Measurements from ENCODE around the gene ARMH1. TPM values are rescaled to one million over a fixed set of nuclear protein-coding genes. Genes with fewer than 3 reads are reported as not detected.

Gene ARMH1
- total and polyA plus RNA-seq, 5 donors from 2014 or later: 3.0 to 24.8 (median 4.9) TPM

DNA sequence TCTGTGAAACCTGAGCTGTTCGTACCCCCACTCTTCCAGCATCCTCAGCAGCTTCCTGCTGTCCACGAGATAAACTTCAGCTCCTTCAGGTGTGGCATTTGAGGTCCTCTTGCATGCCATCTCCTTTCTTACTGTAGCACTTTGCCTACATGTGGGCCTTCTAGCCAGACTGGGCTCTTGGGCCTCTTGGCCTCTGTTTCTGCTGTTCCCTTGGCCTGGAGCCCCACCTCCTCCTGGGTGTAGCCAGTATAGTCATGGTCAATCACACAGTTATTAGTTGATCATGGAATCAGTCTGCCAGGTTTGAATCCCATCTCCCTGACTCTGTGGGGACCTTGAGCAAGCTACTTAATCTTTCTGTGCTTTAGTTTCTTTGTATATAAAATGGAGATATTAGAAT lies 26.6 kb upstream of the ARMH1 start:
- Mint-ChIP-seq H3K4me3 (no peak overlapping the region), H3K36me3 (peaks cover 45% of the 10 kb centered on the region), H3K4me1 (peaks cover 2 to 14% (median 7%) of the 10 kb centered on the region in 4 donors), H3K9me3 (no peaks in the 10 kb centered on the region), H3K27me3 (no peaks in the 10 kb centered on the region), H3K27ac (no peak overlapping the region)
- H3K4me1 ChIP-seq (ENCODE audit: control insufficient read depth, insufficient read depth, low read length, poor library complexity, severe bottlenecking): no peaks in the 10 kb centered on the region
- ATAC-seq (ENCODE audit: low read depth in 2 of 2) (no peak), DNase-seq (no peak)
- H3K27me3 ChIP-seq (ENCODE audit: control insufficient read depth, insufficient read depth, low read length): no peaks in the 10 kb centered on the region
- H3K27ac ChIP-seq (ENCODE audit: insufficient read depth, low read length, poor library complexity, severe bottlenecking): no peak overlapping the region
- peaks cover 77% of the 10 kb centered on the region for H3K36me3 ChIP-seq (ENCODE audit: control insufficient read depth, insufficient read depth, low read length)
- no peak overlapping the region for H3K4me3 ChIP-seq (ENCODE audit: low read depth, low read length)
- H3K9me3 ChIP-seq (ENCODE audit: control insufficient read depth in 2 of 2, low read length in 2 of 2): no peaks in the 10 kb centered on the region

GRCh38 chr1:44648529-44649250 lies 25.8 kb upstream of the ARMH1 start:
- Mint-ChIP-seq H3K4me3 (no peak overlapping the region), H3K27ac (peak overlapping the region in 2 of 3 donors; percentile 26 to 66), H3K9me3 (no peaks in the 10 kb centered on the region), H3K36me3 (peaks cover 43% of the 10 kb centered on the region), H3K27me3 (no peaks in the 10 kb centered on the region), H3K4me1 (peaks cover 3 to 10% (median 6%) of the 10 kb centered on the region in 4 donors)
- no peak for DNase-seq
- Histone ChIP-seq H3K36me3 (ENCODE audit: control insufficient read depth, insufficient read depth, low read length) (peaks cover 69% of the 10 kb centered on the region), H3K27ac (ENCODE audit: insufficient read depth, low read length, poor library complexity, severe bottlenecking) (no peak overlapping the region), H3K4me3 (ENCODE audit: low read depth, low read length) (no peak overlapping the region), H3K4me1 (ENCODE audit: control insufficient read depth, insufficient read depth, low read length, poor library complexity, severe bottlenecking) (no peaks in the 10 kb centered on the region), H3K9me3 (ENCODE audit: control insufficient read depth in 2 of 2, low read length in 2 of 2) (no peaks in the 10 kb centered on the region), H3K27me3 (ENCODE audit: control insufficient read depth, insufficient read depth, low read length) (no peaks in the 10 kb centered on the region)
- no peak for ATAC-seq (ENCODE audit: low read depth in 2 of 2)

- no peak for ATAC-seq (ENCODE audit: low read depth in 2 of 2)
- peaks cover 36% of the 10 kb centered on the region for H3K36me3 Mint-ChIP-seq
Measured at GRCh38 chr1:44649788-44650158, 24.7 kb upstream of the ARMH1 start.

DNA sequence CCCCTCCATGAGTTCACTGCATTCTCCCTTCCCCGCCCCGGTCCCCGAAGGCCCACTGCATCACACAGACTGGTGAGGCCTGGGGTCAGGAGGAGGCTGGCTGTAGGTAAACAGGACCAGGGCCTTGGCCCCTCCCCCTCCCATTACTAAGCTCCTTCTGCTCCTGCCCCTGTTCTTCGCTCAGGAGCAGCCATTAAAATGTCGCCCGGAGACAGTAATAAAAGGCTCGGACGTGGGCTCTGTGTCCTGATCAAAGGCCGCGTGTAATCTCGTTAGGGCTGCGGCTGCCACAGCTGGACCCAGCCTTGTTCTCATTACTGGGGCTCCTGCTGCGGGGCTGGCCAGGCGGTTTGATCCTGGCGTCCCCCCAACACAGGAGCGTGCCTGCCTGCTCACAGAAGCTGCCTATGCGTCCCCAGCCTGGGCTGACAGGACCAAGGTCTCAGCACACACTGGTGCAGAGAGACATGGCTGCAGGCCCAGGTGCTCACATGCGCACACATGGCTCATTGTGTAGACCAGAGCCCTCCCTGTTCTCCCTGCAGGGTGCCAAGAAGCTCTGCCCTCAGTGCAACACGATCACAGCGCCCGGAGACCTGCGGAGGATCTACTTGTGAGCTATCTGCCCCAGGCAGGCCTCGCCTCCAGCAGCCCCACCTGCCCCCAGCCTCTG lies 24.2 kb upstream of the ARMH1 start:
- no peaks in the 10 kb centered on the region for H3K9me3 ChIP-seq (ENCODE audit: control insufficient read depth in 2 of 2, low read length in 2 of 2)
- Mint-ChIP-seq H3K27me3 (no peaks in the 10 kb centered on the region), H3K9me3 (no peaks in the 10 kb centered on the region), H3K36me3 (peaks cover 30% of the 10 kb centered on the region), H3K4me3 (no peak overlapping the region), H3K4me1 (peaks cover 3 to 10% (median 6%) of the 10 kb centered on the region in 4 donors), H3K27ac (peak overlapping the region in 1 of 3 donors; percentile 38)
- H3K36me3 ChIP-seq (ENCODE audit: control insufficient read depth, insufficient read depth, low read length): peaks cover 53% of the 10 kb centered on the region
- no peak overlapping the region for H3K27ac ChIP-seq (ENCODE audit: insufficient read depth, low read length, poor library complexity, severe bottlenecking)
- no peaks in the 10 kb centered on the region for H3K4me1 ChIP-seq (ENCODE audit: control insufficient read depth, insufficient read depth, low read length, poor library complexity, severe bottlenecking)
- no peaks in the 10 kb centered on the region for H3K27me3 ChIP-seq (ENCODE audit: control insufficient read depth, insufficient read depth, low read length)
- H3K4me3 ChIP-seq (ENCODE audit: low read depth, low read length): no peak overlapping the region
- DNase-seq: no peak
- no peak for ATAC-seq (ENCODE audit: low read depth in 2 of 2)

More at GRCh38 chr1:44649788-44650158, 24.7 kb upstream of the ARMH1 start:
- peaks cover 3 to 10% (median 6%) of the 10 kb centered on the region in 4 donors for H3K4me1 Mint-ChIP-seq
- H3K4me3 Mint-ChIP-seq: no peak overlapping the region
- DNase-seq: no peak
- peak overlapping the region in 1 of 3 donors; percentile 32 for H3K27ac Mint-ChIP-seq
- H3K36me3 ChIP-seq (ENCODE audit: control insufficient read depth, insufficient read depth, low read length): peaks cover 58% of the 10 kb centered on the region
- H3K9me3 Mint-ChIP-seq: no peaks in the 10 kb centered on the region
- no peaks in the 10 kb centered on the region for H3K9me3 ChIP-seq (ENCODE audit: control insufficient read depth in 2 of 2, low read length in 2 of 2)
- H3K27ac ChIP-seq (ENCODE audit: insufficient read depth, low read length, poor library complexity, severe bottlenecking): no peak overlapping the region
- H3K27me3 ChIP-seq (ENCODE audit: control insufficient read depth, insufficient read depth, low read length): no peaks in the 10 kb centered on the region
- H3K4me1 ChIP-seq (ENCODE audit: control insufficient read depth, insufficient read depth, low read length, poor library complexity, severe bottlenecking): no peaks in the 10 kb centered on the region
- no peak overlapping the region for H3K4me3 ChIP-seq (ENCODE audit: low read depth, low read length)
- no peaks in the 10 kb centered on the region for H3K27me3 Mint-ChIP-seq

DNA sequence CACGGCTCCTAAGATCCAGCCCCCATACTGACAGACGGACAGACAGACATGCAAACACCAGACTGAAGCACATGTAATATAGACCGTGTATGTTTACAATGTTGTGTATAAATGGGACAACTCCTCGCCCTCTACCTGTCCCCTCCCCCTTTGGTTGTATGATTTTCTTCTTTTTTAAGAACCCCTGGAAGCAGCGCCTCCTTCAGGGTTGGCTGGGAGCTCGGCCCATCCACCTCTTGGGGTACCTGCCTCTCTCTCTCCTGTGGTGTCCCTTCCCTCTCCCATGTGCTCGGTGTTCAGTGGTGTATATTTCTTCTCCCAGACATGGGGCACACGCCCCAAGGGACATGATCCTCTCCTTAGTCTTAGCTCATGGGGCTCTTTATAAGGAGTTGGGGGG lies 23.4 kb upstream of the ARMH1 start:
- H3K4me1 ChIP-seq (ENCODE audit: control insufficient read depth, insufficient read depth, low read length, poor library complexity, severe bottlenecking): no peaks in the 10 kb centered on the region
- H3K4me3 ChIP-seq (ENCODE audit: low read depth, low read length): no peak overlapping the region
- H3K27me3 Mint-ChIP-seq: no peaks in the 10 kb centered on the region
- H3K36me3 Mint-ChIP-seq: peaks cover 33% of the 10 kb centered on the region
- peaks cover 47% of the 10 kb centered on the region for H3K36me3 ChIP-seq (ENCODE audit: control insufficient read depth, insufficient read depth, low read length)
- H3K4me3 Mint-ChIP-seq: no peak overlapping the region
- H3K27me3 ChIP-seq (ENCODE audit: control insufficient read depth, insufficient read depth, low read length): no peaks in the 10 kb centered on the region
- no peak for ATAC-seq (ENCODE audit: low read depth in 2 of 2)
- no peaks in the 10 kb centered on the region for H3K9me3 ChIP-seq (ENCODE audit: control insufficient read depth in 2 of 2, low read length in 2 of 2)
- no peak overlapping the region for H3K27ac ChIP-seq (ENCODE audit: insufficient read depth, low read length, poor library complexity, severe bottlenecking)
- DNase-seq: no peak
- H3K27ac Mint-ChIP-seq: no peak overlapping the region
- no peaks in the 10 kb centered on the region for H3K9me3 Mint-ChIP-seq
- H3K4me1 Mint-ChIP-seq: peaks cover 5 to 13% (median 6%) of the 10 kb centered on the region in 4 donors

DNA sequence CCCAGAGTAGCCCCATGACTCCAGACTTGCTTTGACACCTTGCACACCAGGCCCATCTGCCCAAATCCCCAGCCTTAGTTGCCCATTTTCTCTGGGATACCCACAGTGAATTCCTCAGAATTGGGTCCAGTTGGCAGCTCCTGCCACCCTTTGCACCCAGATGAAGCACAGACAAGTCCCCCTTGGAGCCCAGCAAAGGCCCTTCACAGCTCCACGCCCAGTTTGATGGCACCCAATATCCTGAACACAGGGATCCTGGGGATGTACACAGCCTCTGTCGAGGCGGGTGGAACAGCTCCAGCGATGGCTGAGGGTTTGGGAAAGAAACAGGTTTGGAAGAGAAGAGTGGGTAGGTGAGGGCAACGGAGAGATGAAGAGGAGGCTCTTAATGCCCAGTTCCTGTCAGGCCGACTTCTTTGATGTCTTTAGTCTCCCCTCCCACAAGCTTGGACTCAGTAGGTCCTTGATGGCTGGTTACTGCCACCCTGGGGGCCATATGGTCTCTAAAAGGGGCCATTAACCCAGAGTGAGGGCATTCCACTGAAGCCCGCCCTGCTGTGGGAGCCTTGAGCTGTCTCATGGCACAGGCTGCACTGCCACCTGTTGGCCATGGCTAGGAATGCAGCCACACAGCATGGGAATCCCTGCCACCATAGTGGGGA lies 21.9 kb upstream of the ARMH1 start:
- no peaks in the 10 kb centered on the region for H3K4me1 ChIP-seq (ENCODE audit: control insufficient read depth, insufficient read depth, low read length, poor library complexity, severe bottlenecking)
- H3K27ac Mint-ChIP-seq: peak overlapping the region in 1 of 3 donors; percentile 46
- peaks cover 5 to 13% (median 6%) of the 10 kb centered on the region in 4 donors for H3K4me1 Mint-ChIP-seq
- no peak overlapping the region for H3K4me3 Mint-ChIP-seq
- H3K27me3 Mint-ChIP-seq: no peaks in the 10 kb centered on the region
- H3K27ac ChIP-seq (ENCODE audit: insufficient read depth, low read length, poor library complexity, severe bottlenecking): no peak overlapping the region
- H3K36me3 Mint-ChIP-seq: peaks cover 28% of the 10 kb centered on the region
- H3K9me3 ChIP-seq (ENCODE audit: control insufficient read depth in 2 of 2, low read length in 2 of 2): no peaks in the 10 kb centered on the region
- peaks cover 36% of the 10 kb centered on the region for H3K36me3 ChIP-seq (ENCODE audit: control insufficient read depth, insufficient read depth, low read length)
- H3K9me3 Mint-ChIP-seq: no peaks in the 10 kb centered on the region
- no peak overlapping the region for H3K4me3 ChIP-seq (ENCODE audit: low read depth, low read length)
- DNase-seq (peak; percentile 56 to 66 (median 64)), ATAC-seq (ENCODE audit: low read depth in 2 of 2) (peak; percentile 80 to 87)
- H3K27me3 ChIP-seq (ENCODE audit: control insufficient read depth, insufficient read depth, low read length): no peaks in the 10 kb centered on the region

DNA sequence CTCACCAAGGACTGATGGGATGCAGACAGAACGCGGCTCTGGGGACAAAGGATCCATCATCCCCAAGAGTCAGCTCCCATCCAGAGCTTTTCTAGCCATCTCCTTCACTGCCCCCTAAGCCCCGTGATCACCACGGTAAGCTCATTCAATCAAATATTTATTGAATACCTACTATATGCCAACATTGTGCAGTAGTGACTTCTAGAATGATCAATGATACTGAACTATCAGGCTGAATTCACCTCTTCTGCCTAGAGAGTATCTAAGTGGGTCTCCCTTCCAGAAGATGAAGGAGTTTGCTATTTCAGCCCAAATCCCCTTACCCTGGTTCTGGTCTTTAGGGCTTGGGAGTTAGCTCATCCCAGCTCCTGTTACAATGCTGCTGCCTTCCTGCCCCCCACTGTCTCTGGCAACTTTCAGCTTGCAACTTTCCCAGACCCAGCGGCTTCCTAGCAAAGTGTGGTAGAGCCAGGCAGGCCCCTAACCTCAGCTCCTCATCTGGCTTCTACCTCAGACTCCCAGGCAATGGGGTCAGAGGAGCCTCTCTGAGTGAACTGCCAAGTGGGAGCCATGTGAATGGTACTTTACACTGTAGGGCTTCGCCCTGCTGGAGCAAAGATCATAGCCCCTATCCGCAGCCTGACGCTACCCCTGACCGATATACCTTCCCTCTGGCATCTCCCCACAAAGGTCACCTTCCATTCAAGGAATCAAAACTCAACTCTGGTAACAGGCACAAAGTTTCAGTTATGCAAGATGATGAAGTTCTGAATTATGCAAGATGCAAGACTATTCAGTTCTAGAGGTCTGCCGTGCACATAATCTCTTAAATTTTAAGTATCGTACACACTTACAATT lies 21.2 kb upstream of the ARMH1 start:
- Mint-ChIP-seq H3K9me3 (no peaks in the 10 kb centered on the region), H3K27ac (no peak overlapping the region), H3K36me3 (peaks cover 29% of the 10 kb centered on the region), H3K27me3 (no peaks in the 10 kb centered on the region), H3K4me1 (peaks cover 0 to 11% (median 5%) of the 10 kb centered on the region in 4 donors), H3K4me3 (no peak overlapping the region)
- H3K4me1 ChIP-seq (ENCODE audit: control insufficient read depth, insufficient read depth, low read length, poor library complexity, severe bottlenecking): no peaks in the 10 kb centered on the region
- no peak overlapping the region for H3K4me3 ChIP-seq (ENCODE audit: low read depth, low read length)
- no peaks in the 10 kb centered on the region for H3K9me3 ChIP-seq (ENCODE audit: control insufficient read depth in 2 of 2, low read length in 2 of 2)
- ATAC-seq (ENCODE audit: low read depth in 2 of 2) (no peak), DNase-seq (no peak)
- no peaks in the 10 kb centered on the region for H3K27me3 ChIP-seq (ENCODE audit: control insufficient read depth, insufficient read depth, low read length)
- no peak overlapping the region for H3K27ac ChIP-seq (ENCODE audit: insufficient read depth, low read length, poor library complexity, severe bottlenecking)
- H3K36me3 ChIP-seq (ENCODE audit: control insufficient read depth, insufficient read depth, low read length): peaks cover 29% of the 10 kb centered on the region
